ENCODE measurements around the gene PLXDC2.

DNA sequence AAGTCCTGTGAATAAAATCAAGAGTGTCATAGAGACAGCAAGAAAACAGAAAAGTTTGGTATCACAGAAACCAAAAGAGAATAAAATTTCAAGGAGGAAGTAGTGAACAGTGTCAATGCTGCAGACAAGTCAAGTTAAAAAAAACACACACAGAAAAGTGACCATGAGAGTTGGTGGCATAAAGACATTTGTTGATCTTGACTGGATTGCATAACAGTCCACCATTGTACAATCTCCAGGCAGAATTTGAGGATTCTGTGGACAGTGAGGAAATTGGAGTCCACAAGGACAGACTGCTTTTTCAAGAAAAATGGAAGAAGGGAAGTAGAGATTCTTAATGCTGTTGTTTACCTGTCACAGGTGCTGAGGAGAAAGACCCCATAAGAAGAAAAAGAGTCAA, 412.5 kb downstream of the PLXDC2 start:
- TF ChIP-seq, protein P1, sequence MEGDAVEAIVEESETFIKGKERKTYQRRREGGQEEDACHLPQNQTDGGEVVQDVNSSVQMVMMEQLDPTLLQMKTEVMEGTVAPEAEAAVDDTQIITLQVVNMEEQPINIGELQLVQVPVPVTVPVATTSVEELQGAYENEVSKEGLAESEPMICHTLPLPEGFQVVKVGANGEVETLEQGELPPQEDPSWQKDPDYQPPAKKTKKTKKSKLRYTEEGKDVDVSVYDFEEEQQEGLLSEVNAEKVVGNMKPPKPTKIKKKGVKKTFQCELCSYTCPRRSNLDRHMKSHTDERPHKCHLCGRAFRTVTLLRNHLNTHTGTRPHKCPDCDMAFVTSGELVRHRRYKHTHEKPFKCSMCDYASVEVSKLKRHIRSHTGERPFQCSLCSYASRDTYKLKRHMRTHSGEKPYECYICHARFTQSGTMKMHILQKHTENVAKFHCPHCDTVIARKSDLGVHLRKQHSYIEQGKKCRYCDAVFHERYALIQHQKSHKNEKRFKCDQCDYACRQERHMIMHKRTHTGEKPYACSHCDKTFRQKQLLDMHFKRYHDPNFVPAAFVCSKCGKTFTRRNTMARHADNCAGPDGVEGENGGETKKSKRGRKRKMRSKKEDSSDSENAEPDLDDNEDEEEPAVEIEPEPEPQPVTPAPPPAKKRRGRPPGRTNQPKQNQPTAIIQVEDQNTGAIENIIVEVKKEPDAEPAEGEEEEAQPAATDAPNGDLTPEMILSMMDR (IDR thresholded peaks at IDR 0.05; ENCODE audit: poor library complexity) = no peak
- TF ChIP-seq EZH2 (IDR thresholded peaks at IDR 0.05; ENCODE audit: borderline replicate concordance) = no peak
- TF ChIP-seq EZH2phosphoT487 (IDR thresholded peaks at IDR 0.05; ENCODE audit: low read depth, severe bottlenecking, unreplicated experiment) = no peak

All from hepatocyte (in vitro differentiated cells).